NOMO-1 treated with dmso at 0.1 percent for 144 hours (cell line): Measurements from ENCODE around the gene POLR2A.

ENCODE experiments used
- DNase-seq: peaks from one replicate; lab custom pipeline; 2025; ENCODE audit not compliant: unreplicated experiment; lab: John Stamatoyannopoulos, UW

The POLR2A gene

GRCh38 chr17:7484067-7484918 is at the start of gene POLR2A:
Gene POLR2A, plus strand, starts transcription at chr17:7484366.
- peak; percentile 89 for DNase-seq

- DNase-seq: peak; percentile 65
These were observed 48.2 kb upstream of the POLR2A start for GRCh38 chr17:7435676-7436555.

DNA sequence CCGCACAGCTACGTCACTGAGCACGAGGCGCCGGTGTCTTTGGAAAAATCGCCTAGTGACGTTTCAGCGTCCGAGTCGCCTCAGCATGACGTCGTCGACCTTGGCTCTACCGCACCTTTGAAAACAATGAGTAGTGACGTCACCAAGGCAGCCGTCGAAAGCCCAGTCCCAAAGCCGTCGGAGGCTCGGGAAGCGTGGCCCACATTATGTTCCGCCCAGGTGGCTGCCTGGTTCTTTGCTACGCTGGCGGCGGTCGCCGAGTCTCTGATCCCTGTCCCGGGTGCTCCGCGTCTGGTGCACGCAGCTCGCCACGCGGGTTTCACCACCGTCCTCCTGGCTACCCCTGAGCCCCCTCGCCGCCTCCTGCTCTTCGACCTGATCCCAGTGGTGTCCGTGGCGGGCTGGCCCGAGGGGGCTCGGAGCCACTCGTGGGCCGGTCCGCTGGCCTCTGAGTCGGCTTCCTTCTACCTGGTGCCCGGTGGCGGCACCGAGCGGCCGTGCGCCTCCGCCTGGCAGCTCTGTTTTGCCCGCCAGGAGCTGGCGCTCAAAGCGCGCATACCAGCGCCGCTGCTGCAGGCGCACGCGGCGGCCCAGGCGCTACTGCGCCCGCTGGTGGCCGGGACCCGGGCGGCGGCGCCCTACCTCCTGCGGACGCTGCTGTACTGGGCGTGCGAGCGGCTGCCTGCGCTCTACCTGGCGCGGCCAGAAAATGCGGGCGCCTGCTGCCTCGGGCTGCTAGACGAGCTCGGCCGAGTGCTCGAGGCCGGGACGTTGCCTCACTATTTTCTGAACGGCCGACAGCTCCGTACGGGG is 47.4 kb upstream of the POLR2A start:
- peak; percentile 52 for DNase-seq

- DNase-seq: no peak
These were observed 46.8 kb upstream of the POLR2A start for GRCh38 chr17:7437369-7437863.

GRCh38 chr17:7437950-7438614 is 46.1 kb upstream of the POLR2A start:
- DNase-seq: peak; percentile 32

DNA sequence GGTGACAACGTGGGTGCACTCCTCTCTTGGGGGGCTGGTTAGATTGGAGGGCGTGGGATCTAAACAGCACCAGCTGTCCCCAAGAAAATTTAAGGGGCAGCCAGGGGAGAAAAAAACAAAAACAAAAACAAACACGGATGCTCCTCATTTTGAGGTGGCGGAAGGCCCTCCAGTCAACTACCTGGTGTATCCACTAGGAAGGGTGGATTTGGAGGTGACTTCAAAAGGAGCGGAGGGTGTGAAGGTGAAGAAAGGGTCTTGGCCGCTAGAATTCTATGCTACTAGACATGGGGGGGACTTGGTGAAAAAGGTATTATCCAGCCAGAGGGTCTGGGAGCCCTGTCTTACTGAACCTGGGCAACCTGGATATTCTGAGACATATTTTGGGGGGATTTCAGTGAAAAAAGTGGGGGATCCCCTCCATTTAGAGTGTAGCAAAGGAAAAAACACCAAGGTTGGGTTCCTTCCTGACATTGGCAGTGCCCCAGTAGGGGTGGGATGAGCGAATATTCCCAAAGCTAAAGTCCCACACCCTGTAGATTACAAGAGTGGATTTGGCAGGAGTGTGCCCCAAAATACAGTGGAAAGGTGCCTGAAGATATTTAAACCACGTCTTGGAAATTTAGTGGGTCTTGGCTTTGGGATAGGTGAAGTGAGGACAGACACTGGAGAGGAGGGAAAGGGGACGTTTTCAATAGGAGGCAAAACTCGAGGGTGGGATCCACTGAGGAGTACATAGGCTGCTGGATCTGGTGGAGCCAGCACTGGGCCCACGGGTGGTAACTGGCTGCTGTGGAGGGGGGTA is 45.3 kb upstream of the POLR2A start:
- no peak for DNase-seq

DNA sequence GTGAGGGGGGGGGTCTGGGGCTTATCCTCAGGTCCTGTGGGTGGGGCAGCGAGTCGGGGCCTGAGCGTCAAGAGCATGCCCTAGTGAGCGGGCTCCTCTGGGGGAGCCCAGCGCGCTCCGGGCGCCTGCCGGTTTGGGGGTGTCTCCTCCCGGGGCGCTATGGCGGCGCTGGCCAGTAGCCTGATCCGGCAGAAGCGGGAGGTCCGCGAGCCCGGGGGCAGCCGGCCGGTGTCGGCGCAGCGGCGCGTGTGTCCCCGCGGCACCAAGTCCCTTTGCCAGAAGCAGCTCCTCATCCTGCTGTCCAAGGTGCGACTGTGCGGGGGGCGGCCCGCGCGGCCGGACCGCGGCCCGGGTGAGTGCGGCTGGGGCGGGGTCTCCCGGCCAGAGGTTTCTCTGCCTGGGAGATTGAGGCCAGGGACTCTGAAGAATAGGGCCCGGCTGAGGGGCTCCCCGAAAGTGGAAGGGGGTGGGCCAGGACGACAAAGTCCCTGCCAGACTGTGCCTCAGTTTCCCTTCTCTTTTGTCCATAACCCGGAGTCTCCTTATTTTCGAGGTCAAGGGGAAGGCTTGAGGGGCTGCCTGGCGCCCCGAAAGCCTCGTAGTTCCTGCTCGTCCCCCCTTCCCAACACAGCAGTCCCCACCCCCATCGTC is 44.6 kb upstream of the POLR2A start, which contains the start of gene FGF11:
Gene FGF11 (plus strand): TSS at position 51 of the 651 bp plus-strand sequence. CDS start 109 bp downstream, at position 160.
- DNase-seq: no peak

DNA sequence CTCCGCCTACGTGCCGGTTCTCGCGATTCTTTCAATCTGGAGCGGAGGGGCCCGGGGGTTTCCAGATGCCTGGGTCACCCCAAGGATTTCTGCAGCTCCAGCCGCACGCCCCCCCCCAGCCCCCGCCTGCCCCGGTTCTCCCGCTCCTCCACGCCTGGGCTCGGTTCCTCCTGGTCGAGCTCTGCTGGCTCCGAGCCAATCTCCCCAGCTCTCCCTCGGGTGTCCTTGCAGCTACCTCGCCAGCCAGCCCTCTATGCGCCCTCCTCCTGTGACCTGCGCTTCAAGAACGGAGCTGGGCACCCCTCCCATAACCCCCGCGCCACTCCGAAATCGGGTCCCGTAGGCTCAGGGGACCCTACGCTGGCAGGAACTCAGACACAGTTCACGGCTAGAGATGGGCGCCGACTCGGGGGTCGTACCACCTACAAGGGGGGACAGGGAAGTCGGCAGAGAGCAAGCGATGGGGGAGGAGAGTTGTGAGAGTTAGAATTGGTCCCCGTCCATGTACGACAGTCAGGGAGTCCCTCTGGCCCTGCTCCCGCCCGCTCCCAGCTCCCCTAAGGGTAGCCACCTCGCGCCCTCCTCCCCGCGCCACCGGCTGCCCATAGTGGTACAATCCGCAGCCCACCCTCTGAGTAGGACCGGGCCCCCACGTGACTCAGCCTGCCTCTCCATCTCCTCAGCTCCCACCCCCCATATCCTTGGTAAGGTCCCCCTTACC is 43.9 kb upstream of the POLR2A start:
- DNase-seq: no peak

DNA sequence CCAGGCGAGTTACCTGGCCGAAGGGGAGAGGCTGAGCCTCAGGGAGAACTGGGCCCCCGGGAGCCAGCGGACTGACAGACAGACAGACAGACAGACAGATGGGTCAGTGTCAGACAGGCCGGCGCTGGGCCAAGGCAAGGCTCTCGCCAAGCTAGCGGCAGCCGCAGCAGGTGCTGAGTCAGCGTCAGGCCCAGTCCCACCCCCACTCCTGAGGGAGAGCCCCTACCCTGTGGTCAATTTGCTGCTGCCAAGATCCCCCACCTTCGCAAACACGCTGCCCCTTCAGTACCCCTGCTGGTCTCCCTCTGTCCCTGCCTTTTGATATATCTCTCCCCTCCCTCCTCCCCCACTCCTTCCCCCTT is 43.4 kb upstream of the POLR2A start:
- DNase-seq: no peak

DNA sequence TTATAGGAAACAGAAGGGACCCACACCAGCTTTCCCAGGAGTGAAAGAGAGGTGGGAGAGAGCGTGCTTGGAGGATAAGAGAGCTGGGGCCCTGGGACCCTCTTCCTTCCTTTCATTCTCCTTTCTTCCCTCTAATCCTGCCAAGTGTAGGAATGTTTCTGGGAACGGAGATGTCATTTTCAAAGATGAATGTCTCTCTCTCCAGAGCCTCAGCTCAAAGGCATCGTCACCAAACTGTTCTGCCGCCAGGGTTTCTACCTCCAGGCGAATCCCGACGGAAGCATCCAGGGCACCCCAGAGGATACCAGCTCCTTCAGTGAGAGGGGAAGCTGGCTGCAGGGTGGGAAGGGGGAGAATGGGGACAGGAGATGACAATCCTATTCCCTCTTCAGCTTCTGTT is 42.9 kb upstream of the POLR2A start:
- DNase-seq: no peak

DNA sequence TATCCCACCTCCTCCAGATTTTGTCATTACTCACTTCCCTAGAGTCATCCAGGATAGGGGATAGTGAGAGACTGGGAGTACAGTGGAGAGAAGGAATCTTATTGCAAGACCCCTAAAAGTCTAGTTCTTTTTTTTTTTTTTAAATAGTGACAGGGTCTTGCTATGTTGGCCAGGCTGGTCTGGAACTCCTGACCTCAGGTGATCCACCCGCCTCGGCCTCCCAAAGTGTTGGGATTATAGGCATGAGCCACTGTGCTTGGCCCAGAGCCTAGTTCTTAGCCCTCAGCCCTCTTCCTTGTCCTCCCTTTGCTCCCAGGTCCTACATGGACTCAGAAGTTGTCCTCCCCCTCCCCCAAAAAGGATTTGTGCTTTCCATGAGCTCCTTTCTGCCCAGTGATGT is 42.0 kb upstream of the POLR2A start:
- DNase-seq: no peak

DNA sequence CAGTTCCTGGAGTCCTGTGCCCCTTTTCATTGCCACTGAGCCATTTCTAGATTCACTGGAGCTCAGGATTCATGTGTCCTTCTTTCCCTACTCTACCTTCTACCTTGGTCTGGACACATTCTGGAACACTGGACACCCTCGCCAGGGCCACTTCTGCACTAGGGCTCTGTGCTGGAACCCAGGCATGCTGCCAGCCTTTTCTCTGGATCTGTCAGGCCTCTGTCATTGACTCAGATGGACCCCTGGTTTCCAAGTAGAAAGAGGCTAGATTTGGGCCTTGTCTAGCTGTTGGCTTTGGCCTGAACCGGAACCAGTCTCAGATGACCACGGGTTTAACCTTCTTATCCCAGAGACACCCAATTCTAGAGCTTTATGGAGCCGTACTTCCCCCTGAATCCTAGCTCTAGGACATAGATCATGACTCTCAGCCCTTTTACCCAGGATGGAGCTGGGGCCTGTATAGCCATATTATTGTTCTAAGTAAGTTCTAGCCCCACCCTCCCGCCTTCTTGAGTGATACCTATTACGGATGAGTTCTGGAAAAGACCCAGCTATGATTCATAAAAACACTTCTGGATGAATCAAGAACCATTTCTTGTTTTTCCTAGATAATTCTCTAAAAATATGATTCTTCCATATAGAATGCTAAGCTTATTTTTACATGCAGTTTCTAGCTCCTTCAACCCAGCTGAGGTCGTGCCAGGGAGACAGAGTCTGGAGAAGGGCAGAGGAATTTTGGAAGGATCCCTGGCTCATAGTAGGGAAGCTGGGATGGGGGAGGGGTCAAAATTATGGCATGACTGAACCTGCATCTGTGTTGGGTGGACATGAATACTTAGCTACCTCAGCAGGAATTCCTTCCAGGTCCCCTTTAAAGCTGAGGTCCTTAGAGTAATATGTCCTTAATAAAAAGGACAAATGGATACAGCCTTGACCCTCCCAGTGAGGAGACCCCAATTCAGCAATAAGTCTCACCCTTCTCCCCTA is 40.4 kb upstream of the POLR2A start:
- DNase-seq: no peak

- DNase-seq: no peak
These were observed 39.2 kb upstream of the POLR2A start, which contains the start of gene CHRNB1 for GRCh38 chr17:7444682-7445618. Gene CHRNB1, plus strand, starts transcription at chr17:7445061. Its CDS starts 67 bp downstream, at chr17:7445128.

GRCh38 chr17:7445619-7445968 is 38.6 kb upstream of the POLR2A start:
- DNase-seq: no peak

DNA sequence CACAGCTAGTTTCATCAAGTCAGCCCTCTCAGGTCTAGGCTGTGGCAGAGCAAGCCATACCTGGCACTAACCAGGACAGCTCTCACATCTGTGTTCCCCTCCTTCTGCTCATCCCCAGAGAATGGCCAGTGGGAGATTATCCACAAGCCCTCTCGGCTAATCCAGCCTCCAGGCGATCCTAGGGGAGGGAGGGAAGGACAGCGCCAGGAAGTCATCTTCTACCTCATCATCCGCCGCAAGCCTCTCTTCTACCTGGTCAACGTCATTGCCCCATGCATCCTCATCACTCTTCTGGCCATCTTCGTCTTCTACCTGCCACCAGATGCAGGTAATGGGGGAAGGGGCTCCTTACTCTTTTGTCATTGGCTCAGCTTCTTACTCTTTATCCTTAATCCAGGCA is 35.7 kb upstream of the POLR2A start:
- no peak for DNase-seq

DNA sequence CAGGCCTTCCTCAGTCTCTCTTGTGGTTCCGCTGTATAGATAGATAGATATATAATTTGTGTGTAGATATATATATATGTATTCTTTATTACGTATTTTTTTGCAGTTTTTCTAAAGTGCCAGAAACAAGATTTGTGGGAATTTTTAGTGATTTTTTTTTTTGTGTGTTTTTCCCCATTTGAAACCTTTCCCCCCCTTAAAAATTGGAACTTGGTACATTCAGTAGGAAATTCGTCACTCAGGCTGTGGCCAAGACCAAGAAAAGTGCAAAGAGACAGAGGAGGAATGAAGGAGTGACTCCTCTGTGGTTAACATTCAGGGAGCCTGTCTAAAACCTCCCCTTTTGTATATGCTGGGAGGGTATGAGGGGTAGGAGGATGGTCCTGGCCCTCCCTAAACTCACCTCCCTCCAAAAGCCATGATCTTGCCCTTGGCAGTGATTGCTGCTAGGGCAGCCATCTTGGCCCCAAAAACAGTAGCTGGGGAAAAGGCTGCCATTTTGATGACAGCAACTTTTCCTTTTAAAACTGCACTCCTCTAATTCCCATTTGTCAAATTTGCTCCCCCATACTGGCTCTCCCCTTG is 24.1 kb upstream of the POLR2A start:
- DNase-seq: no peak
